Measurements from ENCODE around the gene CCNI.

The CCNI gene

DNA sequence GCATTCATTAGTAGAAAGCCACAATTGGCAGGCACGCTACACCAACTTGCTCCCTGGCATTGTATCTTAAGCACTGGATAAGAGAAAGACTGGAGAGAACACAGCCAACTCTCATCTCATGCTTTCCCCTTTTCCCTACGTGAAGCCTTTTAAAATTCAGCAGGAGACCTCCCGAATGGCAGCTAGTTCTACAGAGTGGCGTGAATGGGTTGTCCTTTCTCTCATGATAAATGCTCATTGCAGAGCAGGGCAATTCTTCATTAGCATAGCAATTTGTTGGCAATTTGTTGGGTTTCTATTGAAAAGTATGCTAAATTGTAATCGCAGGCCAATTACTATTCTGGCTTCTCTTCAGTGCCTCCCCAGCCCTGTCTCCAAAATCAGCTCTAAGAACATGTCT, 78.3 kb downstream of the CCNI start:
- Mint-ChIP-seq H3K27ac (no peak overlapping the region), H3K4me3 (no peak overlapping the region), H3K27me3 (ENCODE audit: low read depth) (peaks cover 72% of the 10 kb centered on the region), H3K9me3 (no peaks in the 10 kb centered on the region), H3K36me3 (ENCODE audit: low read depth) (no peaks in the 10 kb centered on the region), H3K4me1 (ENCODE audit: low read depth) (peaks cover 19% of the 10 kb centered on the region)
- no peak for DNase-seq (ENCODE audit: low spot score)
